Activated naive CD4-positive, alpha-beta T cell treated with Interleukin-2 at 50 U/mL for 16 hours (primary cell): ENCODE data around the gene CYP21A2.
"Not testable (repeated sequence)": the region's sequence is repeated elsewhere in the genome, so short reads cannot be mapped to it uniquely, and the experiment has no call there.

Source experiments
- DNase-seq: peaks from one replicate; pipeline ENCODE4 v3.0.0-alpha.2; 2020

CYP21A2 gene

GRCh38 chr6:32037598-32038524, at the start of gene CYP21A2:
CYP21A2 (plus strand) TSS chr6:32038415; CDS start chr6:32038423, 8 bp downstream.
- DNase-seq: not testable (repeated sequence)

GRCh38 chr6:31989363-31989762, 48.9 kb upstream of the CYP21A2 start:
- DNase-seq: not testable (repeated sequence)

GRCh38 chr6:31994421-31994820, 43.8 kb upstream of the CYP21A2 start:
- DNase-seq: not testable (repeated sequence)

- DNase-seq: not testable (repeated sequence)
Measured at GRCh38 chr6:31996385-31996784, 41.8 kb upstream of the CYP21A2 start.

- DNase-seq: not testable (repeated sequence)
Measured at GRCh38 chr6:32002546-32003268, 35.5 kb upstream of the CYP21A2 start.

- DNase-seq: not testable (repeated sequence)
Measured at GRCh38 chr6:32003301-32003700, 34.9 kb upstream of the CYP21A2 start.

GRCh38 chr6:32004393-32004792, 33.8 kb upstream of the CYP21A2 start:
- not testable (repeated sequence) for DNase-seq

- DNase-seq: not testable (repeated sequence)
Measured at GRCh38 chr6:32004864-32005537, 33.2 kb upstream of the CYP21A2 start.

- not testable (repeated sequence) for DNase-seq
Measured at GRCh38 chr6:32005538-32005880, 32.7 kb upstream of the CYP21A2 start.

- DNase-seq: not testable (repeated sequence)
Measured at GRCh38 chr6:32005991-32006529, 32.2 kb upstream of the CYP21A2 start.

GRCh38 chr6:32007086-32007485, 31.1 kb upstream of the CYP21A2 start:
- DNase-seq: not testable (repeated sequence)

GRCh38 chr6:32008037-32008436, 30.2 kb upstream of the CYP21A2 start:
- not testable (repeated sequence) for DNase-seq

GRCh38 chr6:32008616-32009015, 29.6 kb upstream of the CYP21A2 start:
- DNase-seq: not testable (repeated sequence)

- DNase-seq: not testable (repeated sequence)
Measured at GRCh38 chr6:32009537-32009936, 28.7 kb upstream of the CYP21A2 start.

- DNase-seq: not testable (repeated sequence)
Measured at GRCh38 chr6:32010856-32011530, 27.2 kb upstream of the CYP21A2 start.

GRCh38 chr6:32012941-32013617, 25.1 kb upstream of the CYP21A2 start:
- DNase-seq: not testable (repeated sequence)

- not testable (repeated sequence) for DNase-seq
Measured at GRCh38 chr6:32013738-32014137, 24.5 kb upstream of the CYP21A2 start.

GRCh38 chr6:32014547-32014946, 23.7 kb upstream of the CYP21A2 start, which contains the start of gene C4B:
C4B (plus strand) TSS chr6:32014795; CDS start chr6:32014846, 51 bp downstream.
- not testable (repeated sequence) for DNase-seq

- not testable (repeated sequence) for DNase-seq
Measured at GRCh38 chr6:32022100-32022499, 16.1 kb upstream of the CYP21A2 start.

- DNase-seq: not testable (repeated sequence)
Measured at GRCh38 chr6:32028631-32029030, 9.6 kb upstream of the CYP21A2 start.

- not testable (repeated sequence) for DNase-seq
Measured at GRCh38 chr6:32029553-32029952, 8.7 kb upstream of the CYP21A2 start.
